HEK293 (cell line): ENCODE results near the gene KLHDC10.

Experiments used
- CTCF ChIP-seq: fragments of 450-650 bp; formaldehyde crosslinking; IDR thresholded peaks from 2 replicates; pipeline ENCODE4 v1.5.1; 2016; ENCODE audit warnings: missing biosample characterization, missing genetic modification characterization
- HOXD13 ChIP-seq: sonication (generic); formaldehyde crosslinking; IDR thresholded peaks from 2 replicates; pipeline ENCODE4 v1.8.0; 2022; ENCODE audit warnings: missing genetic modification reagents, borderline replicate concordance
- REST ChIP-seq: fragments of 450-650 bp; formaldehyde crosslinking; IDR thresholded peaks from 2 replicates; pipeline ENCODE4 v1.5.1; 2016; ENCODE audit warnings: missing biosample characterization, missing genetic modification characterization
- YY1 ChIP-seq: fragments of 450-650 bp; formaldehyde crosslinking; IDR thresholded peaks from 2 replicates; pipeline ENCODE4 v1.5.1; 2018; ENCODE audit warnings: missing biosample characterization, missing genetic modification characterization
- ZBTB7A ChIP-seq: fragments of 450-650 bp; formaldehyde crosslinking; IDR thresholded peaks from 2 replicates; pipeline ENCODE4 v1.5.1; 2016; ENCODE audit warnings: low read depth, missing biosample characterization, missing genetic modification characterization
- ZFP69B ChIP-seq: fragments of 450-650 bp; formaldehyde crosslinking; IDR thresholded peaks from 2 replicates; pipeline ENCODE4 v1.5.1; 2016; ENCODE audit warnings: missing biosample characterization, missing genetic modification characterization
- ZNF114 ChIP-seq: fragments of 450-650 bp; formaldehyde crosslinking; IDR thresholded peaks from 2 replicates; pipeline ENCODE4 v1.5.0; 2017; ENCODE audit warnings: missing biosample characterization, missing genetic modification characterization
- ZNF184 ChIP-seq: fragments of 450-650 bp; IDR thresholded peaks from 2 replicates; pipeline ENCODE4 v1.5.1; 2018; ENCODE audit warnings: missing biosample characterization, mild to moderate bottlenecking, missing genetic modification characterization
- ZNF473 ChIP-seq: fragments of 450-650 bp; formaldehyde crosslinking; IDR thresholded peaks from 2 replicates; pipeline ENCODE4 v1.5.1; 2017; ENCODE audit warnings: missing biosample characterization, missing genetic modification characterization
- ZNF548 ChIP-seq: fragments of 450-650 bp; formaldehyde crosslinking; IDR thresholded peaks from 2 replicates; pipeline ENCODE4 v1.5.1; 2016; ENCODE audit warnings: missing biosample characterization, missing genetic modification characterization
- ZSCAN18 ChIP-seq: fragments of 450-650 bp; formaldehyde crosslinking; IDR thresholded peaks from 2 replicates; pipeline ENCODE4 v1.5.1; 2016; ENCODE audit warnings: missing biosample characterization, missing genetic modification characterization
- ZSCAN30 ChIP-seq: fragments of 450-650 bp; IDR thresholded peaks from 2 replicates; pipeline ENCODE4 v1.5.1; 2018; ENCODE audit warnings: missing biosample characterization, mild to moderate bottlenecking, missing genetic modification characterization, moderate library complexity

GRCh38 chr7:130021105-130021834 lies 49.1 kb upstream of the KLHDC10 start:
- TF ChIP-seq REST (tag by site-specific recombination) (no peak), ZSCAN30 (tag by site-specific recombination) (no peak), CTCF (no peak), ZSCAN18 (tag by site-specific recombination) (no peak), ZNF114 (tag by site-specific recombination) (no peak), HOXD13 (no peak), ZNF184 (tag by site-specific recombination) (no peak), ZNF548 (no peak), ZNF473 (tag by site-specific recombination) (no peak), ZBTB7A (tag by site-specific recombination) (no peak), ZFP69B (no peak), YY1 (tag by site-specific recombination) (no peak)
